Fibroblast of pulmonary artery (primary cell): ENCODE results near the gene MAST4.
A peak's percentile ranks its signal among the peaks of the same experiment; 100 is the strongest.

ENCODE experiments used
- DNase-seq: peaks from one replicate; pipeline ENCODE4 v3.0.0-alpha.2; 2010; ENCODE audit warnings: low read depth
- H3K4me3 ChIP-seq: replicated peaks from 2 replicates; pipeline ENCODE4 v1.5.1; 2011; ENCODE audit warnings: low read depth, mild to moderate bottlenecking, control low read depth, low read length, moderate library complexity
- CTCF ChIP-seq: IDR thresholded peaks from 2 replicates; pipeline ENCODE4 v1.5.1; 2011; ENCODE audit warnings: mild to moderate bottlenecking, control low read depth, low read length, inconsistent platforms; ENCODE audit errors: missing control alignments

MAST4 gene

GRCh38 chr5:66652818-66653217, 56.6 kb downstream of the MAST4 start:
- TF ChIP-seq CTCF = no peak
- H3K4me3 ChIP-seq = no peak overlapping the region
- no peak for DNase-seq

GRCh38 chr5:66653325-66653724, 57.1 kb downstream of the MAST4 start:
- no peak for TF ChIP-seq CTCF
- peak; percentile 67 for DNase-seq
- H3K4me3 ChIP-seq = no peak overlapping the region

GRCh38 chr5:66655395-66656324, 59.5 kb downstream of the MAST4 start:
- H3K4me3 ChIP-seq = no peak overlapping the region
- TF ChIP-seq CTCF = no peak
- DNase-seq = peak; percentile 79

GRCh38 chr5:66658516-66658915, 62.3 kb downstream of the MAST4 start:
- H3K4me3 ChIP-seq = no peak overlapping the region
- no peak for DNase-seq
- TF ChIP-seq CTCF = no peak

GRCh38 chr5:66659780-66660179, 63.6 kb downstream of the MAST4 start:
- DNase-seq = no peak
- TF ChIP-seq CTCF = no peak
- no peak overlapping the region for H3K4me3 ChIP-seq

- no peak overlapping the region for H3K4me3 ChIP-seq
- DNase-seq = no peak
- TF ChIP-seq CTCF = no peak
Observed at GRCh38 chr5:66660396-66660795, 64.2 kb downstream of the MAST4 start.

GRCh38 chr5:66661149-66661548, 65.0 kb downstream of the MAST4 start:
- no peak for TF ChIP-seq CTCF
- peak; percentile 77 for DNase-seq
- H3K4me3 ChIP-seq = no peak overlapping the region
